Measurements from ENCODE around the gene SRSF2. TPM values are rescaled to one million over a fixed set of nuclear protein-coding genes. Genes with fewer than 3 reads are reported as not detected.

SRSF2 gene
- total and polyA plus RNA-seq, 9 donors: 126 to 245 (median 166) TPM

- no peaks in the 10 kb centered on the region for H3K36me3 ChIP-seq
- TF ChIP-seq, protein P1, sequence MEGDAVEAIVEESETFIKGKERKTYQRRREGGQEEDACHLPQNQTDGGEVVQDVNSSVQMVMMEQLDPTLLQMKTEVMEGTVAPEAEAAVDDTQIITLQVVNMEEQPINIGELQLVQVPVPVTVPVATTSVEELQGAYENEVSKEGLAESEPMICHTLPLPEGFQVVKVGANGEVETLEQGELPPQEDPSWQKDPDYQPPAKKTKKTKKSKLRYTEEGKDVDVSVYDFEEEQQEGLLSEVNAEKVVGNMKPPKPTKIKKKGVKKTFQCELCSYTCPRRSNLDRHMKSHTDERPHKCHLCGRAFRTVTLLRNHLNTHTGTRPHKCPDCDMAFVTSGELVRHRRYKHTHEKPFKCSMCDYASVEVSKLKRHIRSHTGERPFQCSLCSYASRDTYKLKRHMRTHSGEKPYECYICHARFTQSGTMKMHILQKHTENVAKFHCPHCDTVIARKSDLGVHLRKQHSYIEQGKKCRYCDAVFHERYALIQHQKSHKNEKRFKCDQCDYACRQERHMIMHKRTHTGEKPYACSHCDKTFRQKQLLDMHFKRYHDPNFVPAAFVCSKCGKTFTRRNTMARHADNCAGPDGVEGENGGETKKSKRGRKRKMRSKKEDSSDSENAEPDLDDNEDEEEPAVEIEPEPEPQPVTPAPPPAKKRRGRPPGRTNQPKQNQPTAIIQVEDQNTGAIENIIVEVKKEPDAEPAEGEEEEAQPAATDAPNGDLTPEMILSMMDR (IDR thresholded peaks at IDR 0.05): no peak
- no peak for TF ChIP-seq EP300 (IDR thresholded peaks at IDR 0.05)
- no peak for TF ChIP-seq POLR2A (IDR thresholded peaks at IDR 0.05)
- WGBS, 3 donors: 73 to 84% (median 77%) methylated on average over 3 of the region's 3 CpGs
- peaks cover 26% of the 10 kb centered on the region for H3K4me1 ChIP-seq (ENCODE audit: insufficient read depth)
- no peak overlapping the region for H3K4me3 ChIP-seq
- no peaks in the 10 kb centered on the region for H3K9me3 ChIP-seq
- no peak overlapping the region for H3K27ac ChIP-seq
- no peaks in the 10 kb centered on the region for H3K27me3 ChIP-seq
- intact Hi-C loops (cut with DNase I): loop anchor here in 1 of 4 donors (10.0 kb wide), 1 partner anchor 172 kb away; the partner anchor contains the start of gene CYGB
- no peak for DNase-seq
Observed at GRCh38 chr17:76706817-76707216, 30.3 kb downstream of the SRSF2 start.

DNA sequence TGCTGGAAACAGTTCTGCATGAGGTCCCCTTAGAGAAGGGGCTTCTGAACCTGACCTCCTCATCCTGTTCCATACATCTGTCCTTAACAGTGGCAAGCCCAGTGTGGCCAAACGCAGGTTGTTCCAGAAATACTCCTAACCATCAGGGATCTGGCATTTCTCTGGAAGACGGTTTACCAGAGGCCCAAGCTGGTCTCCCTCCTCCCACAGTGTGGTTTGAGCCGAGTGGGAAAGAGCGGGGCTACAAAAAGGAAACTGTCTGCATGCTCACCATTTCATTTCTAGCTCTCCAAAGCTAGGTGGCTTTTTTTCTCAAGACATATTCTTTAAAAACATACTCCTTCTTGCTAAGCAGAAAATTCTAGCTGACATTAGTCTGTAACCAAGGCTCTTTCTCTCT lies 32.3 kb downstream of the SRSF2 start:
- TF ChIP-seq POLR2A (IDR thresholded peaks at IDR 0.05): no peak
- TF ChIP-seq EP300 (IDR thresholded peaks at IDR 0.05): no peak
- TF ChIP-seq, protein P1 (IDR thresholded peaks at IDR 0.05): no peak
- DNase-seq: no peak
- no peaks in the 10 kb centered on the region for H3K36me3 ChIP-seq
- no peaks in the 10 kb centered on the region for H3K27me3 ChIP-seq
- 47 to 56% (median 48%) methylated on average over 4 of the region's 4 CpGs for WGBS, 3 donors
- intact Hi-C loops (cut with DNase I): loop anchor here in 1 of 4 donors (10.0 kb wide), 1 partner anchor 170 kb away; the partner anchor contains the start of gene CYGB
- H3K9me3 ChIP-seq: no peaks in the 10 kb centered on the region
- H3K4me1 ChIP-seq (ENCODE audit: insufficient read depth): peaks cover 34% of the 10 kb centered on the region
- no peak overlapping the region for H3K27ac ChIP-seq
- H3K4me3 ChIP-seq: no peak overlapping the region

- 76 to 82% (median 82%) methylated on average over 10 of the region's 10 CpGs for WGBS, 3 donors
- H3K4me1 ChIP-seq (ENCODE audit: insufficient read depth): peaks cover 27% of the 10 kb centered on the region
- no peak overlapping the region for H3K4me3 ChIP-seq
- no peaks in the 10 kb centered on the region for H3K9me3 ChIP-seq
- no peaks in the 10 kb centered on the region for H3K36me3 ChIP-seq
- DNase-seq: peak in 1 of 5 donors; percentile 41
- intact Hi-C loops (cut with DNase I): loop anchor here in 1 of 4 donors (10.0 kb wide), 1 partner anchor 168 kb away; the partner anchor contains the start of gene CYGB
- H3K27me3 ChIP-seq: no peaks in the 10 kb centered on the region
- TF ChIP-seq EP300 (IDR thresholded peaks at IDR 0.05): no peak
- TF ChIP-seq, protein P1 (IDR thresholded peaks at IDR 0.05): no peak
- no peak for TF ChIP-seq POLR2A (IDR thresholded peaks at IDR 0.05)
- H3K27ac ChIP-seq: peak overlapping the region in 1 of 2 donors; percentile 21
Observed at GRCh38 chr17:76702941-76703637, 34.0 kb downstream of the SRSF2 start.

GRCh38 chr17:76702076-76702475 lies 35.1 kb downstream of the SRSF2 start:
- H3K36me3 ChIP-seq: no peaks in the 10 kb centered on the region
- DNase-seq: no peak
- H3K4me1 ChIP-seq (ENCODE audit: insufficient read depth): peaks cover 32% of the 10 kb centered on the region
- H3K9me3 ChIP-seq: no peaks in the 10 kb centered on the region
- 59 to 74% (median 67%) methylated on average over 2 of the region's 2 CpGs for WGBS, 3 donors
- H3K4me3 ChIP-seq: no peak overlapping the region
- no peak for TF ChIP-seq EP300 (IDR thresholded peaks at IDR 0.05)
- TF ChIP-seq, protein P1 (IDR thresholded peaks at IDR 0.05): no peak
- TF ChIP-seq POLR2A (IDR thresholded peaks at IDR 0.05): no peak
- peak overlapping the region in 1 of 2 donors; percentile 78 for H3K27ac ChIP-seq
- no peaks in the 10 kb centered on the region for H3K27me3 ChIP-seq
- intact Hi-C loops (cut with DNase I): loop anchor here in 1 of 4 donors (10.0 kb wide), 1 partner anchor 167 kb away; the partner anchor contains the start of gene CYGB
